Esophagus mucosa (tissue), 1 donor: Measurements from ENCODE around the gene PCDHB13. TPM values are rescaled to one million over a fixed set of nuclear protein-coding genes. Genes with fewer than 3 reads are reported as not detected.

ENCODE experiments used
- total RNA-seq: library from RNA; stranded (reverse); gene quantifications from one replicate; pipeline ENCODE4 v1.2.4, GENCODE V29; 2023
- donor health status: DM: yes; HTN: yes; CAD: no.

The PCDHB13 gene
- total RNA-seq, 1 donor from 2014 or later, result 3.4 TPM

Other genes starting within 250 kb of the PCDHB13 start
- gene PCDHAC2, start 247.4 kb upstream of the PCDHB13 start, total RNA-seq, result 0.24 TPM
- not detected for gene PCDHB1, start 162.5 kb upstream of the PCDHB13 start, total RNA-seq
- 2.2 TPM for gene PCDHB2, start 119.3 kb upstream of the PCDHB13 start, total RNA-seq
- 0.52 TPM for gene PCDHB3, start 113.4 kb upstream of the PCDHB13 start, total RNA-seq
- gene PCDHB4, start 92.1 kb upstream of the PCDHB13 start, total RNA-seq, result 0.52 TPM
- gene PCDHB5, start 78.7 kb upstream of the PCDHB13 start, total RNA-seq, result 0.40 TPM
- gene PCDHB6, start 63.9 kb upstream of the PCDHB13 start, total RNA-seq, result 0.16 TPM
- 0.20 TPM for gene PCDHB7, start 41.3 kb upstream of the PCDHB13 start, total RNA-seq
- gene PCDHB8, start 36.1 kb upstream of the PCDHB13 start, total RNA-seq, result 0.40 TPM
- 0.48 TPM for gene PCDHB16, start 31.5 kb upstream of the PCDHB13 start, total RNA-seq
- 0.48 TPM for gene PCDHB9, start 26.8 kb upstream of the PCDHB13 start, total RNA-seq
- gene PCDHB10, start 21.6 kb upstream of the PCDHB13 start, total RNA-seq, result 0.80 TPM
- gene PCDHB11, start 14.3 kb upstream of the PCDHB13 start, total RNA-seq, result 0.44 TPM
- 0.72 TPM for gene PCDHB12, start 5.2 kb upstream of the PCDHB13 start, total RNA-seq
- 2.0 TPM for gene PCDHB14, start 9.4 kb downstream of the PCDHB13 start, total RNA-seq
- gene PCDHB15, start 31.5 kb downstream of the PCDHB13 start, total RNA-seq, result 0.44 TPM
- 0.24 TPM for gene SLC25A2, start 90.1 kb downstream of the PCDHB13 start, total RNA-seq
- 35.1 TPM for gene TAF7, start 106.9 kb downstream of the PCDHB13 start, total RNA-seq
- 0.40 TPM for gene PCDHGA1, start 116.6 kb downstream of the PCDHB13 start, total RNA-seq
- 0.68 TPM for gene PCDHGA2, start 124.8 kb downstream of the PCDHB13 start, total RNA-seq
- gene PCDHGA3, start 129.9 kb downstream of the PCDHB13 start, total RNA-seq, result 0.76 TPM
- 0.92 TPM for gene PCDHGB1, start 136.2 kb downstream of the PCDHB13 start, total RNA-seq
- 0.48 TPM for gene PCDHGA4, start 141.1 kb downstream of the PCDHB13 start, total RNA-seq
- 1.2 TPM for gene PCDHGB2, start 146.1 kb downstream of the PCDHB13 start, total RNA-seq
- gene PCDHGA5, start 150.2 kb downstream of the PCDHB13 start, total RNA-seq, result 0.72 TPM
- gene PCDHGB3, start 156.3 kb downstream of the PCDHB13 start, total RNA-seq, result 0.76 TPM
- gene PCDHGA6, start 160.0 kb downstream of the PCDHB13 start, total RNA-seq, result 1.2 TPM
- 1.6 TPM for gene PCDHGA7, start 168.8 kb downstream of the PCDHB13 start, total RNA-seq
- gene PCDHGB4, start 173.8 kb downstream of the PCDHB13 start, total RNA-seq, result 2.8 TPM
- 0.64 TPM for gene PCDHGA8, start 178.7 kb downstream of the PCDHB13 start, total RNA-seq
- gene PCDHGB5, start 184.0 kb downstream of the PCDHB13 start, total RNA-seq, result 5.8 TPM
- 3.1 TPM for gene PCDHGA9, start 188.9 kb downstream of the PCDHB13 start, total RNA-seq
- gene PCDHGB6, start 194.1 kb downstream of the PCDHB13 start, total RNA-seq, result 3.0 TPM
- 5.3 TPM for gene PCDHGA10, start 199.1 kb downstream of the PCDHB13 start, total RNA-seq
- gene PCDHGB7, start 203.8 kb downstream of the PCDHB13 start, total RNA-seq, result 3.3 TPM
- 1.9 TPM for gene PCDHGA11, start 207.1 kb downstream of the PCDHB13 start, total RNA-seq
- gene PCDHGA12, start 216.6 kb downstream of the PCDHB13 start, total RNA-seq, result 1.5 TPM